ENCODE measurements around the gene BRINP2. TPM values are rescaled to one million over a fixed set of nuclear protein-coding genes. Genes with fewer than 3 reads are reported as not detected.

Gene BRINP2
- total and polyA plus RNA-seq, 2 of the 4 experiments (the other 2 are of a cell fraction) = not detected

GRCh38 chr1:177257128-177257527, 86.4 kb downstream of the BRINP2 start:
- no peak overlapping the region for H2BK120ac ChIP-seq (ENCODE audit: low read depth, low read length)
- BruUV-seq (replicated peaks) = no TSS peak
- in situ Hi-C loops (cut with MboI; ENCODE audit: low sequenced_read_pairs) (no loop called here), intact Hi-C loops (cut with micrococcal nuclease) (loop anchor here (5.0 kb wide), 1 partner anchor 50 kb away; no protein-coding TSS in a partner anchor), dilution Hi-C loops (cut with HindIII; ENCODE audit: low sequenced_read_pairs, unreplicated experiment) (no loop called here)
- H3K36me3 ChIP-seq (ENCODE audit: control insufficient read depth, insufficient read depth, low read length) = no peaks in the 10 kb centered on the region
- no peak for ATAC-seq (ENCODE audit: low read depth)
- ChIA-PET POLR2A (ENCODE audit: unreplicated experiment) (interaction anchor here (0.5 kb wide), 1 partner anchor 15 kb away, joined by 3 read pairs; no protein-coding TSS in a partner anchor), CTCF (interaction anchor here (0.6 to 1.7 kb wide), 4 partner anchors 13 to 48 kb away, joined by 3 to 5 read pairs (median 3); no protein-coding TSS in a partner anchor)
- no peaks in the 10 kb centered on the region for H3K79me1 ChIP-seq (ENCODE audit: low read depth in 1 of 2, low read length in 2 of 2)
- H3K27ac ChIP-seq (ENCODE audit: insufficient read depth, low read length) = no peak overlapping the region
- no peaks in the 10 kb centered on the region for H3K9me3 ChIP-seq (ENCODE audit: control insufficient read depth, insufficient read depth, low read length)
- no peak overlapping the region for H2BK20ac ChIP-seq (ENCODE audit: low read depth, low read length)
- no peak overlapping the region for H4K5ac ChIP-seq (ENCODE audit: low read depth, low read length)
- H2AFZ ChIP-seq (replicated peaks; ENCODE audit: low read length, poor library complexity) = no peak overlapping the region
- no peaks in the 10 kb centered on the region for H3K9me1 ChIP-seq (ENCODE audit: insufficient read depth, low read length)
- no peak overlapping the region for H3K9ac ChIP-seq (ENCODE audit: low read depth, low read length)
- H2BK5ac ChIP-seq (ENCODE audit: low read depth, low read length, poor library complexity, severe bottlenecking) = no peak overlapping the region
- no peak overlapping the region for H3K56ac ChIP-seq (ENCODE audit: extremely low read depth, insufficient read depth, low read length)
- WGBS, 2 experiments (ENCODE audit: extremely low coverage in 2 of 2, insufficient read length in 1 of 2) = 57% methylated on average over 3 of the region's 11 CpGs; no CpG with 5 or more reads in 1 of the 2 experiments
- H4K8ac ChIP-seq (ENCODE audit: low read depth in 2 of 2, low read length in 2 of 2) = no peak overlapping the region
- H3K14ac ChIP-seq (replicated peaks; ENCODE audit: low read depth, low read length) = no peak overlapping the region
- no peak overlapping the region for H2AK9ac ChIP-seq (replicated peaks; ENCODE audit: low read depth, low read length, poor library complexity)
- peaks cover 3% of the 10 kb centered on the region for H3K4me1 ChIP-seq (ENCODE audit: control insufficient read depth, insufficient read depth, low read length)
- no peaks in the 10 kb centered on the region for H4K20me1 ChIP-seq (ENCODE audit: insufficient read depth, low read length)
- H3K4ac ChIP-seq (ENCODE audit: low read depth, low read length) = no peak overlapping the region
- no peak overlapping the region for H3K4me3 ChIP-seq (ENCODE audit: insufficient read depth, low read depth, low read length)
- no peak overlapping the region for H3K23ac ChIP-seq (ENCODE audit: low read depth, low read length)
- DNase-seq = no peak
- no peak overlapping the region for H3K18ac ChIP-seq (ENCODE audit: low read depth, low read length)
- H3K27me3 ChIP-seq (ENCODE audit: control insufficient read depth, insufficient read depth, low read length) = no peaks in the 10 kb centered on the region; the same call in 1 of the 2 replicates
- H2BK15ac ChIP-seq (ENCODE audit: low read depth, low read length) = no peak overlapping the region
- H3K4me2 ChIP-seq (ENCODE audit: low read depth, low read length) = no peak overlapping the region
- no peak overlapping the region for H2AK5ac ChIP-seq (ENCODE audit: low read depth, low read length)
- no peak for TF ChIP-seq FOS (IDR thresholded peaks at IDR 0.05; ENCODE audit: low read depth, low read length)
- TF ChIP-seq CTCF (conservative IDR thresholded peaks at IDR 0.05; ENCODE audit: low read depth, low read length) = no peak
- TF ChIP-seq SMC3 (IDR thresholded peaks at IDR 0.05; ENCODE audit: low read depth, low read length) = no peak
- TF ChIP-seq MAZ (IDR thresholded peaks at IDR 0.05; ENCODE audit: borderline replicate concordance, low read depth, low read length) = no peak
- no peak for TF ChIP-seq MAFK (IDR thresholded peaks at IDR 0.05; ENCODE audit: low read depth, low read length)
- no peak for TF ChIP-seq CHD1 (IDR thresholded peaks at IDR 0.05; ENCODE audit: low read depth, low read length)
- TF ChIP-seq CEBPB (IDR thresholded peaks at IDR 0.05; ENCODE audit: low read depth, low read length) = no peak
- no peak for TF ChIP-seq BHLHE40 (IDR thresholded peaks at IDR 0.05; ENCODE audit: low read depth, low read length)
- TF ChIP-seq RCOR1 (IDR thresholded peaks at IDR 0.05; ENCODE audit: insufficient replicate concordance, low read length) = no peak
- no peak for TF ChIP-seq POLR2A (IDR thresholded peaks at IDR 0.05; ENCODE audit: low read depth, low read length)
- TF ChIP-seq RFX5 (IDR thresholded peaks at IDR 0.05; ENCODE audit: low read depth, low read length) = no peak
- TF ChIP-seq RAD21 (IDR thresholded peaks at IDR 0.05; ENCODE audit: low read length) = no peak
- no peak for TF ChIP-seq MXI1 (IDR thresholded peaks at IDR 0.05; ENCODE audit: borderline replicate concordance, low read depth, low read length)
- no peak for TF ChIP-seq USF2 (IDR thresholded peaks at IDR 0.05; ENCODE audit: low read depth, low read length)
- TF ChIP-seq ELK1 (IDR thresholded peaks at IDR 0.05; ENCODE audit: borderline replicate concordance, low read depth, low read length) = no peak
- TF ChIP-seq NFE2L2 (IDR thresholded peaks at IDR 0.05; ENCODE audit: low read depth, low read length) = no peak
- no peak overlapping the region for H4K91ac ChIP-seq (ENCODE audit: insufficient read depth, low read depth, low read length)

All from IMR-90 (cell line).